HepG2 (cell line): Measurements from ENCODE around the gene TBC1D10B. TPM values are rescaled to one million over a fixed set of nuclear protein-coding genes. Genes with fewer than 3 reads are reported as not detected.

Experiments used
- BORCS8-MEF2B ChIP-seq: sonication (generic); formaldehyde crosslinking; IDR thresholded peaks from 2 replicates; pipeline ENCODE4 v1.8.0; 2022; ENCODE audit warnings: mild to moderate bottlenecking, missing genetic modification reagents
- CENPX ChIP-seq: sonication (generic); formaldehyde crosslinking; IDR thresholded peaks from 2 replicates; pipeline ENCODE4 v1.9.0; 2021; ENCODE audit warnings: mild to moderate bottlenecking, missing genetic modification reagents, moderate library complexity
- HMGA1 ChIP-seq: sonication (generic); formaldehyde crosslinking; conservative IDR thresholded peaks from 2 replicates; pipeline ENCODE4 v1.4.0; 2020; ENCODE audit warnings: missing genetic modification reagents
- KLF9 ChIP-seq: IDR thresholded peaks from 2 replicates; pipeline ENCODE4 v1.6.1; 2016; ENCODE audit warnings: low read depth
- PRMT3 ChIP-seq: sonication (generic); formaldehyde crosslinking; IDR thresholded peaks from 2 replicates; pipeline ENCODE4 v1.8.1; 2022; ENCODE audit warnings: low read depth, mild to moderate bottlenecking, moderate library complexity, missing genetic modification reagents, borderline replicate concordance
- SP140L ChIP-seq: sonication (generic); formaldehyde crosslinking; IDR thresholded peaks from 2 replicates; pipeline ENCODE4 v1.4.0; 2020; ENCODE audit warnings: missing genetic modification reagents, borderline replicate concordance
- TBX2 ChIP-seq: sonication (generic); formaldehyde crosslinking; IDR thresholded peaks from 2 replicates; pipeline ENCODE4 v1.5.0; 2020; ENCODE audit warnings: missing genetic modification reagents, mild to moderate bottlenecking, borderline replicate concordance
- TCF12 ChIP-seq, 2 experiments: fragments of 450-650 bp in 1 of 2; sonication (generic) in 1 of 2; formaldehyde crosslinking in 1 of 2; IDR thresholded peaks; 2 replicates each; pipeline versions ENCODE4 v1.6.1 to v1.8.0; 2017 to 2022; ENCODE audit warnings: antibody characterized with exemption in 1 of 2, mild to moderate bottlenecking in 1 of 2, missing genetic modification reagents in 1 of 2, moderate library complexity in 1 of 2
- ZFX ChIP-seq: sonication (generic); formaldehyde crosslinking; IDR thresholded peaks from 2 replicates; pipeline ENCODE4 v1.4.0; 2020; ENCODE audit warnings: mild to moderate bottlenecking, low read depth, missing genetic modification reagents, moderate library complexity
- ZNF350 ChIP-seq: sonication (generic); formaldehyde crosslinking; IDR thresholded peaks from 2 replicates; pipeline ENCODE4 v1.4.0; 2020; ENCODE audit warnings: mild to moderate bottlenecking, low read depth, missing genetic modification reagents, borderline replicate concordance
- ZNF557 ChIP-seq: sonication (generic); formaldehyde crosslinking; IDR thresholded peaks from 2 replicates; pipeline ENCODE4 v1.4.0; 2020; ENCODE audit warnings: missing genetic modification reagents
- polyA plus RNA-seq, 8 experiments: library from polyadenylated mRNA; depleted of rRNA in 3 of 8; stranded (reverse) in 7 of 8; unstranded in 1 of 8; fragments of >200 nt; fragmentation: Illumina TruSeq in 4 of 8; extraction: Trizol in 4 of 8; gene quantifications; 2 replicates each; pipeline versions ENCODE4 v1.2.1 to v1.2.3, GENCODE V29; 2011 to 2016; ENCODE audit warnings: low read depth in 4 of 8, missing spikeins in 1 of 8, mixed read lengths in 1 of 8; ENCODE audit not compliant: insufficient read depth in 1 of 8
- total RNA-seq, 5 experiments: library from RNA; depleted of rRNA; stranded (reverse); fragments of >200 nt; fragmentation: Illumina TruSeq; extraction: Trizol; gene quantifications; 2 replicates each; pipeline ENCODE4 v1.2.3, GENCODE V29; 2016; ENCODE audit warnings: low read depth in 1 of 5
- TF ChIP-seq, protein P1 (sequence below): sonication (generic); formaldehyde crosslinking; IDR thresholded peaks from 2 replicates; pipeline ENCODE4 v1.8.0; 2022; ENCODE audit warnings: missing genetic modification reagents, mild to moderate bottlenecking, borderline replicate concordance
- TF ChIP-seq, protein P2 (sequence below): sonication (generic); formaldehyde crosslinking; IDR thresholded peaks from 2 replicates; pipeline ENCODE4 v1.4.0; 2020; ENCODE audit warnings: missing genetic modification reagents, borderline replicate concordance
- TF ChIP-seq, protein P3 (sequence below): sonication (generic); formaldehyde crosslinking; IDR thresholded peaks from 2 replicates; pipeline ENCODE4 v1.4.0; 2020; ENCODE audit warnings: missing genetic modification reagents
- TF ChIP-seq, protein P4 (sequence below): sonication (generic); formaldehyde crosslinking; IDR thresholded peaks from 2 replicates; pipeline ENCODE4 v1.4.0; 2020; ENCODE audit warnings: missing genetic modification reagents, borderline replicate concordance

Gene TBC1D10B
- total and polyA plus RNA-seq, 2 of the 13 experiments (the other 11 are each of a cell fraction or from before 2014, with no cell fraction given), result 15.7 to 24.8 TPM

DNA sequence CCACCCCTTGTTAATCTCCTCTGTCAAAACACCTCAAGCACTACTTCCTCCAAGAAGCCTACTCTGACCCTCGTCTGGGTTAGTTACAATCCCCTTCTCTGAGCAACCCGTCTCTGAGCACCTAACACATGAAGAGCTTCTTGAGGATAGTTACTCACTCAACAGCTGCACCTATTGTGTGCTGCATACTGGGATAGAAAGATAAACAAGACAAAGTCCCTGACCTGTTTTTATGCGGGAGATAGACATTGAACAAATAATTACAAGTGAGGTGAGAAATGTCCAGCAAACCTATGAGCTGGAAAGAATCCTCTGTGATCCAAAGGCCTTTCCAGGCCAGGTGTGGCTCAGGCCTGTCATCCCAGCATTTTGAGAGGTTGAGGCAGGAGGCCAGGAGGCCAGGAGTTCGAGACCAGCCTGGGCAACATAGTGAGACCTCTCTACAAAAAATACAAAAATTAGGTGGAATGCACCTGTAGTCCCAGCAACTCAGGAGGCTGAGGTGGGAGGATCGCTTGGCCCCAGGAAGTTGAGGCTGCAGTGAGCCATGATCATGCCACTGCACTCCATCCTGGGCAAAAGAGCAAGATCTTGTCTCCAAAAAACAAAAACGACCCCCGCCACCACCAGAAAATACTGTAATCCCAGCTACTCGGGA lies 31.6 kb upstream of the TBC1D10B start (continued):
- no peak for TF ChIP-seq PRMT3 (CRISPR knock-in tag)
- 0 out of 2 replicates have a peak, but pooled peaks have one; percentile 17 for TF ChIP-seq ZNF350 (CRISPR knock-in tag)
- peak; percentile 94 for TF ChIP-seq TBX2
- TF ChIP-seq BORCS8-MEF2B (CRISPR knock-in tag), result peak; percentile 37; the same call in 1 of the 2 replicates
- no peak for TF ChIP-seq CENPX
- TF ChIP-seq ZNF557, result no peak
- no peak for TF ChIP-seq TCF12 (IDR thresholded peaks at IDR 0.05)
- no peak for TF ChIP-seq TCF12 (CRISPR knock-in tag; IDR thresholded peaks at IDR 0.05)
- TF ChIP-seq, protein P1, sequence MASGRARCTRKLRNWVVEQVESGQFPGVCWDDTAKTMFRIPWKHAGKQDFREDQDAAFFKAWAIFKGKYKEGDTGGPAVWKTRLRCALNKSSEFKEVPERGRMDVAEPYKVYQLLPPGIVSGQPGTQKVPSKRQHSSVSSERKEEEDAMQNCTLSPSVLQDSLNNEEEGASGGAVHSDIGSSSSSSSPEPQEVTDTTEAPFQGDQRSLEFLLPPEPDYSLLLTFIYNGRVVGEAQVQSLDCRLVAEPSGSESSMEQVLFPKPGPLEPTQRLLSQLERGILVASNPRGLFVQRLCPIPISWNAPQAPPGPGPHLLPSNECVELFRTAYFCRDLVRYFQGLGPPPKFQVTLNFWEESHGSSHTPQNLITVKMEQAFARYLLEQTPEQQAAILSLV (CRISPR knock-in tag), result 0 out of 2 replicates have a peak, but pooled peaks have one; percentile 18
- TF ChIP-seq HMGA1 (CRISPR knock-in tag), result no peak
- TF ChIP-seq, protein P2, sequence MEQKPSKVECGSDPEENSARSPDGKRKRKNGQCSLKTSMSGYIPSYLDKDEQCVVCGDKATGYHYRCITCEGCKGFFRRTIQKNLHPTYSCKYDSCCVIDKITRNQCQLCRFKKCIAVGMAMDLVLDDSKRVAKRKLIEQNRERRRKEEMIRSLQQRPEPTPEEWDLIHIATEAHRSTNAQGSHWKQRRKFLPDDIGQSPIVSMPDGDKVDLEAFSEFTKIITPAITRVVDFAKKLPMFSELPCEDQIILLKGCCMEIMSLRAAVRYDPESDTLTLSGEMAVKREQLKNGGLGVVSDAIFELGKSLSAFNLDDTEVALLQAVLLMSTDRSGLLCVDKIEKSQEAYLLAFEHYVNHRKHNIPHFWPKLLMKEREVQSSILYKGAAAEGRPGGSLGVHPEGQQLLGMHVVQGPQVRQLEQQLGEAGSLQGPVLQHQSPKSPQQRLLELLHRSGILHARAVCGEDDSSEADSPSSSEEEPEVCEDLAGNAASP (CRISPR knock-in tag), result peak; percentile 87; the same call in 1 of the 2 replicates
- TF ChIP-seq KLF9 (CRISPR knock-in tag), result no peak
- TF ChIP-seq SP140L, result no peak
- peak; percentile 93 for TF ChIP-seq ZFX (CRISPR knock-in tag)
- TF ChIP-seq, protein P3, sequence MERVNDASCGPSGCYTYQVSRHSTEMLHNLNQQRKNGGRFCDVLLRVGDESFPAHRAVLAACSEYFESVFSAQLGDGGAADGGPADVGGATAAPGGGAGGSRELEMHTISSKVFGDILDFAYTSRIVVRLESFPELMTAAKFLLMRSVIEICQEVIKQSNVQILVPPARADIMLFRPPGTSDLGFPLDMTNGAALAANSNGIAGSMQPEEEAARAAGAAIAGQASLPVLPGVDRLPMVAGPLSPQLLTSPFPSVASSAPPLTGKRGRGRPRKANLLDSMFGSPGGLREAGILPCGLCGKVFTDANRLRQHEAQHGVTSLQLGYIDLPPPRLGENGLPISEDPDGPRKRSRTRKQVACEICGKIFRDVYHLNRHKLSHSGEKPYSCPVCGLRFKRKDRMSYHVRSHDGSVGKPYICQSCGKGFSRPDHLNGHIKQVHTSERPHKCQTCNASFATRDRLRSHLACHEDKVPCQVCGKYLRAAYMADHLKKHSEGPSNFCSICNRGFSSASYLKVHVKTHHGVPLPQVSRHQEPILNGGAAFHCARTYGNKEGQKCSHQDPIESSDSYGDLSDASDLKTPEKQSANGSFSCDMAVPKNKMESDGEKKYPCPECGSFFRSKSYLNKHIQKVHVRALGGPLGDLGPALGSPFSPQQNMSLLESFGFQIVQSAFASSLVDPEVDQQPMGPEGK, result no peak
- TF ChIP-seq, protein P4, sequence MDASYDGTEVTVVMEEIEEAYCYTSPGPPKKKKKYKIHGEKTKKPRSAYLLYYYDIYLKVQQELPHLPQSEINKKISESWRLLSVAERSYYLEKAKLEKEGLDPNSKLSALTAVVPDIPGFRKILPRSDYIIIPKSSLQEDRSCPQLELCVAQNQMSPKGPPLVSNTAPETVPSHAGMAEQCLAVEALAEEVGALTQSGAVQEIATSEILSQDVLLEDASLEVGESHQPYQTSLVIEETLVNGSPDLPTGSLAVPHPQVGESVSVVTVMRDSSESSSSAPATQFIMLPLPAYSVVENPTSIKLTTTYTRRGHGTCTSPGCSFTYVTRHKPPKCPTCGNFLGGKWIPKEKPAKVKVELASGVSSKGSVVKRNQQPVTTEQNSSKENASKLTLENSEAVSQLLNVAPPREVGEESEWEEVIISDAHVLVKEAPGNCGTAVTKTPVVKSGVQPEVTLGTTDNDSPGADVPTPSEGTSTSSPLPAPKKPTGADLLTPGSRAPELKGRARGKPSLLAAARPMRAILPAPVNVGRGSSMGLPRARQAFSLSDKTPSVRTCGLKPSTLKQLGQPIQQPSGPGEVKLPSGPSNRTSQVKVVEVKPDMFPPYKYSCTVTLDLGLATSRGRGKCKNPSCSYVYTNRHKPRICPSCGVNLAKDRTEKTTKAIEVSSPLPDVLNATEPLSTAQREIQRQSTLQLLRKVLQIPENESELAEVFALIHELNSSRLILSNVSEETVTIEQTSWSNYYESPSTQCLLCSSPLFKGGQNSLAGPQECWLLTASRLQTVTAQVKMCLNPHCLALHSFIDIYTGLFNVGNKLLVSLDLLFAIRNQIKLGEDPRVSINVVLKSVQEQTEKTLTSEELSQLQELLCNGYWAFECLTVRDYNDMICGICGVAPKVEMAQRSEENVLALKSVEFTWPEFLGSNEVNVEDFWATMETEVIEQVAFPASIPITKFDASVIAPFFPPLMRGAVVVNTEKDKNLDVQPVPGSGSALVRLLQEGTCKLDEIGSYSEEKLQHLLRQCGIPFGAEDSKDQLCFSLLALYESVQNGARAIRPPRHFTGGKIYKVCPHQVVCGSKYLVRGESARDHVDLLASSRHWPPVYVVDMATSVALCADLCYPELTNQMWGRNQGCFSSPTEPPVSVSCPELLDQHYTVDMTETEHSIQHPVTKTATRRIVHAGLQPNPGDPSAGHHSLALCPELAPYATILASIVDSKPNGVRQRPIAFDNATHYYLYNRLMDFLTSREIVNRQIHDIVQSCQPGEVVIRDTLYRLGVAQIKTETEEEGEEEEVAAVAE (CRISPR knock-in tag), result peak; percentile 88
